HG03139 (cell line): ENCODE measurements around the gene CXCR6.

Experiments used
- ATAC-seq: cut with Tn5 transposase; IDR thresholded peaks from one replicate; pipeline ENCODE4 v1.9.1; 2021; ENCODE audit not compliant: unreplicated experiment

Gene CXCR6

GRCh38 chr3:45946875-45947274 lies 3.6 kb downstream of the CXCR6 start:
- ATAC-seq, result no peak

GRCh38 chr3:45947361-45947760 lies 4.1 kb downstream of the CXCR6 start:
- no peak for ATAC-seq

DNA sequence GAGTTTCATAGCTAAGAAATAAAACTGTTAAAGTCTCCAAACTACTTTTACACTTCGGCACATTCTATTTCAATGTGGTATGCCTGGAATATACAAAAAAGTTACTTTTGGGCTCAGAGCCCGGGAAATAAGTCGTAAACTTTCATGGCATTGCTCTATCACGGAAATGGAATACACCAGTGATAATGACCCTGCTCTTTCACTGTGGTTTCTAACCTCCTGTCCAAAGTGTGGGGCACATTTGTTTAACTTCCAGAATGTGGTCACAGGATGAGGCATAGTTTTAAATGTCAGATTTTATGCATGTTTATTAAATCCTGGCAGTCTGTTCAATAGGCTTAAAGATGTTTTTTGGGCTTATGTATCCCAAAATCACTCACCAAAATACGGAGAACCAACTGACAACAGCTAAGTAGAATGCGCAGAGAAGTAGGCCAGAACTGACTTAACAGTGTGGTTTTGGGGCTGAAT lies 5.1 kb downstream of the CXCR6 start:
- no peak for ATAC-seq

GRCh38 chr3:45948881-45949280 lies 5.6 kb downstream of the CXCR6 start:
- ATAC-seq, result no peak

GRCh38 chr3:45949432-45949831 lies 6.2 kb downstream of the CXCR6 start:
- ATAC-seq, result no peak

DNA sequence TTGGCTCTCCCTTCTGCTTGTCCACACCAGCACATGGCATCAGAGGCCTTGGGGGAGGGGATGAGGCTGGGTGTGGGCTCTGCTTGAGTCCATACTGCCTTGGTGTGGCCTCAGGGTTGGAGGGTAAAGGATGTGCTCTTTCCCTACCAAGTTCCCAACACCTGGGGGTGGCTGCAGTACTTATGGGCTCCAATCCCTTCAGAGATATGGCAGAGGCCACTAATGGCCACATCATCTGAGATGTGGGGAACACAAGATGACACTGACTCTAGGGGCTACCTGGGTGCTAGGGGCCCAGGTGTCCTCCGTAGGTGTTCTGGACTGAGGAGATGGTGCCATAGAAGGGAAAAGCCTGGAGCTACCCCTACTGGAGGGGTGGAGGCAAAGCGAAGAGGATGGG lies 6.9 kb downstream of the CXCR6 start:
- ATAC-seq, result no peak

DNA sequence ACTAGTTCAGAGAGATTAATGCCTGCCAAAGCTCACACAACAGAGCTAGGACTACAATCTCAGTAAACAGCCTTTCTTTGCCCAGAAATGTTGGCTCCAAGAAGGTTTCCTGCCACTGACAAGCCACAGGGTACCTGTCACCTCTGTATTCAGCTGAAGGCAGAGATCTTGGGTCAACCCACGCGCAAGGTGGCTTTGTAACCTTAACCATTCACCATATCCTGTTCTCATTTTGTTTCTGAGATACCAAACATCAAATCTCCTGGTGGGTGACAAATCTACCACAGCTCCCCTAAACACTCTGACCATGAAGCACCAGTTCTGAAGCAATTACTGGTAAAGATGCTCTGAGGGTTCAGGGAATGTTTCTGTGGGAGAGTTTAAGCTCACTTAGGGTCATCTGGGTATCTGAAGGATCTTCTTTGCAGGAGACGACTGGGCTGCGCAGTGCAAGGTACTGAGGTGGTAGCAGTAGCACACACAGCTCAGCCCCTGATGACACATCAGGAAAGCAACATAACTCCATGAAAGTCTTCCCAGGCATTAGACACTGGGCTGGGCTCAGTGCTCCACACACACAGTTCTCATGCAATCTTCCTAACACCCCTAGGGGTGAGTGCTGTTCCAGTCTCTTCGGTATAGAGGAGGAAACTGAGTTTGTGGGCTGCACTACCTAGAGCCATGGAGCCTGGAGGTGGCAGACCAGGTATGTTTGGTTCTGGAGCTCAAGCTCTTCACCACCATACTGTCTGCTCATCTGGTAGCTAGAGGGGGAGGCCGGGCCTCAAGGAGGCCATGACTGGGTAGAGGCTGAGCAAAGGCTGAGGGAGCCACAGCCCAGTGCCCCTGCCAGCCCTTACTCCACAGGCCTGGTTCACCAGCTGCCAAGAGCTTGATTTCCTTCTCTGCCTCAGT lies 7.7 kb downstream of the CXCR6 start:
- no peak for ATAC-seq

- no peak for ATAC-seq
Measured at GRCh38 chr3:45951946-45952345, 8.7 kb downstream of the CXCR6 start.

- ATAC-seq, result no peak
Measured at GRCh38 chr3:45952456-45952855, 9.2 kb downstream of the CXCR6 start.

- ATAC-seq, result no peak
Measured at GRCh38 chr3:45953536-45953935, 10.3 kb downstream of the CXCR6 start.

GRCh38 chr3:45954306-45954705 lies 11.0 kb downstream of the CXCR6 start:
- no peak for ATAC-seq

- ATAC-seq, result no peak
Measured at GRCh38 chr3:45955017-45955647, 11.9 kb downstream of the CXCR6 start.

DNA sequence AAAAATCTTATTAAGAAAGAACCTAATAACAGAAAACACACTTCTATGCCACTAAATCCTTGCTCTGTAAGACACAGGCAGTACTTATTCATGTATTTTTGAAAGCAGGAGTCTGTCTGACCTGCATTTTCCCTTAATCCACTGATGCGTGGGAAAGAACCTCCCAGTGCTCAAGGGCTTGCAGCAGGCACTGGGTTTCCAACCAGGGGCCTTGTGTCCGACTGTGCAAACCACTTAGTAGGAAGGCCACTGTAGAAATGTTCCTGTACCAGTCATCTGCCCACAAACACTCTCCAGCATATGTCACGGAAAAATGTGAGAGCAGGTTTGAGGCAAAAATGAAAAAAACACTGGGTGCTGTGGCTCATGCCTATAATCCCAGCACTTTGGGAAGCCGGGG lies 12.4 kb downstream of the CXCR6 start:
- ATAC-seq, result no peak

GRCh38 chr3:45957586-45957985 lies 14.3 kb downstream of the CXCR6 start:
- no peak for ATAC-seq

- no peak for ATAC-seq
Measured at GRCh38 chr3:45958321-45958791, 15.1 kb downstream of the CXCR6 start.

- ATAC-seq, result no peak
Measured at GRCh38 chr3:45959201-45959600, 15.9 kb downstream of the CXCR6 start.

DNA sequence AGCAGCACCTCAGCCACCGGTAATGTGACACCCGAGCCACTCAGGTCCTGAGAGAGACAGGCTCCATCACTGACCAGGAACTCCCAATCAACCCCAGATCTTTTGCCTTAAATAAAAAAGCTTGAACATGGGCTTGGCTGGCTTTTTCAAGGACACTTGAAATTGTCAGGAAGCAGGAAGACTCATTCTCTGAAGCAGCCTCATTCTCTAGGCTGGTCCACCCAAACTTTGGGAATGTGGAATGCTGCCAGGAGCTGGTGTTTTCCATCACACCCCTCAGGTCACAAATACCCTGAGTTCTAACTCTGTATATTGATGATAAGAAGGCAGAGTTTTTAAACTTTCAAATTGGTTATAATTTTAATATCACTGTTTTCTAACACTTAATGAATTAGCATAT lies 17.0 kb downstream of the CXCR6 start:
- ATAC-seq, result no peak

GRCh38 chr3:45962033-45962432 lies 18.8 kb downstream of the CXCR6 start:
- no peak for ATAC-seq

DNA sequence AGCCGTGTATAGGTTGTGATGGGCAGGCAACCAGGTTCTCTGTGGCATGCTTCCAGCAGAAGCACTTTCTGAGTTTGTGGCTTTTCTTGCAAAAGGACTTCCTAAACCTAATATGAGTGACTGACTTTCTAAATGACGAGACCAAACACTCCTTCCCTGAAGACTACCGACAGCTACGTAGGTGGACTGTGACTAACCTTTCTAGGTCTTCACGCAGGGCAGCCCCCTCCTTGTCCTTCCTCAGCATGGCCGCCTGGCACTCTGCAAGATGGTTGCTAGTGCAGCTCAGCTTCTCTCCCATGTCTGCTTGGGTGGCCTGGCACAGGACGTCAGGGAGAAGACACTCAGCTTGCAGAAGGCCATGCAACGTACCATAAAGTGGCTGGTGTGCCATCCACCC lies 20.9 kb downstream of the CXCR6 start:
- ATAC-seq, result no peak

- ATAC-seq, result no peak
Measured at GRCh38 chr3:45965253-45965652, 22.0 kb downstream of the CXCR6 start.

DNA sequence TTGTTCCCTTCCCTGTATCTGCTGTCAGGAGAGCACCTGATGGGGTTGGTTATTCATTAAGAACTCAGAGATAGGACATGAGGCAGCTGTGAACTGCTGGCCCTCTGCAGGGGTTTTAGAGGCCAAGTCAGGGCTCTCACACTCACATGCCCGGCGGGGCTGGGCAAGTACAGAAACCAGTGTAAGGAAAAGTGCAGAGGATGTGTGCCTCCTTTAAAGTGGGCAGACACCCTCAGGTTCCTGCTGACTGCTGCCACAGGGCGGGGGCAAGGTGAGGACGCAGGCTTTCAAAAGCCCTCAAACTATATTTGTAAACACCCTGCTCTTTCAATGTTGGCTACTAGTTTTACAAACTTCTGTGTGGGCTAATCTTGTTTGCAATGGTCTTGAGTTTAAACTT lies 22.4 kb downstream of the CXCR6 start:
- no peak for ATAC-seq

- no peak for ATAC-seq
Measured at GRCh38 chr3:45966371-45966791, 23.1 kb downstream of the CXCR6 start.
